HEK293 (cell line): Measurements from ENCODE around the gene S1PR5.

Source experiments
- KLF16 ChIP-seq: fragments of 450-650 bp; formaldehyde crosslinking; IDR thresholded peaks from 2 replicates; pipeline ENCODE4 v1.5.1; 2017; ENCODE audit warnings: missing biosample characterization, missing genetic modification characterization
- PRDM10 ChIP-seq: fragments of 450-650 bp; formaldehyde crosslinking; IDR thresholded peaks from 2 replicates; pipeline ENCODE4 v1.5.1; 2016; ENCODE audit warnings: missing biosample characterization, missing genetic modification characterization
- SP7 ChIP-seq: fragments of 450-650 bp; formaldehyde crosslinking; IDR thresholded peaks from 2 replicates; pipeline ENCODE4 v1.5.1; 2016; ENCODE audit warnings: missing biosample characterization, missing genetic modification characterization
- ZBTB48 ChIP-seq: fragments of 450-650 bp; formaldehyde crosslinking; IDR thresholded peaks from 2 replicates; pipeline ENCODE4 v1.5.1; 2016; ENCODE audit warnings: missing biosample characterization, missing genetic modification characterization
- ZBTB7A ChIP-seq: fragments of 450-650 bp; formaldehyde crosslinking; IDR thresholded peaks from 2 replicates; pipeline ENCODE4 v1.5.1; 2016; ENCODE audit warnings: low read depth, missing biosample characterization, missing genetic modification characterization
- ZFHX2 ChIP-seq: fragments of 450-650 bp; formaldehyde crosslinking; conservative IDR thresholded peaks from 2 replicates; pipeline ENCODE4 v1.5.1; 2016; ENCODE audit warnings: missing biosample characterization, missing genetic modification characterization
- ZFP37 ChIP-seq: fragments of 450-650 bp; formaldehyde crosslinking; IDR thresholded peaks from 2 replicates; pipeline ENCODE4 v1.5.1; 2016; ENCODE audit warnings: missing biosample characterization, missing genetic modification characterization
- ZFP41 ChIP-seq: fragments of 450-650 bp; formaldehyde crosslinking; IDR thresholded peaks from 2 replicates; pipeline ENCODE4 v1.5.1; 2016; ENCODE audit warnings: missing biosample characterization, missing genetic modification characterization, borderline replicate concordance
- ZFP69B ChIP-seq: fragments of 450-650 bp; formaldehyde crosslinking; IDR thresholded peaks from 2 replicates; pipeline ENCODE4 v1.5.1; 2016; ENCODE audit warnings: missing biosample characterization, missing genetic modification characterization
- ZNF16 ChIP-seq: fragments of 450-650 bp; formaldehyde crosslinking; IDR thresholded peaks from 2 replicates; pipeline ENCODE4 v1.5.1; 2016; ENCODE audit warnings: low read depth, missing biosample characterization, missing genetic modification characterization
- ZNF223 ChIP-seq: fragments of 450-650 bp; formaldehyde crosslinking; IDR thresholded peaks from 2 replicates; pipeline ENCODE4 v1.5.1; 2016; ENCODE audit warnings: missing biosample characterization, missing genetic modification characterization
- ZNF23 ChIP-seq: fragments of 450-650 bp; formaldehyde crosslinking; IDR thresholded peaks from 2 replicates; pipeline ENCODE4 v1.5.1; 2016; ENCODE audit warnings: missing biosample characterization, missing genetic modification characterization, borderline replicate concordance
- ZNF24 ChIP-seq: fragments of 450-650 bp; formaldehyde crosslinking; IDR thresholded peaks from 2 replicates; pipeline ENCODE4 v1.5.1; 2016; ENCODE audit warnings: missing biosample characterization, missing genetic modification characterization
- ZNF26 ChIP-seq: fragments of 450-650 bp; formaldehyde crosslinking; IDR thresholded peaks from 2 replicates; pipeline ENCODE4 v1.5.1; 2016; ENCODE audit warnings: missing biosample characterization, missing genetic modification characterization
- ZNF302 ChIP-seq: fragments of 450-650 bp; formaldehyde crosslinking; IDR thresholded peaks from 2 replicates; pipeline ENCODE4 v1.5.1; 2016; ENCODE audit warnings: missing biosample characterization, missing genetic modification characterization, low read depth
- ZNF335 ChIP-seq: fragments of 450-650 bp; formaldehyde crosslinking; conservative IDR thresholded peaks from 2 replicates; pipeline ENCODE4 v1.5.1; 2016; ENCODE audit warnings: missing biosample characterization, missing genetic modification characterization
- ZNF350 ChIP-seq: fragments of 450-650 bp; formaldehyde crosslinking; IDR thresholded peaks from 2 replicates; pipeline ENCODE4 v1.5.0; 2017; ENCODE audit warnings: missing biosample characterization, mild to moderate bottlenecking, missing genetic modification characterization
- ZNF398 ChIP-seq: fragments of 450-650 bp; formaldehyde crosslinking; IDR thresholded peaks from 2 replicates; pipeline ENCODE4 v1.5.1; 2017; ENCODE audit warnings: missing biosample characterization, missing genetic modification characterization
- ZNF561 ChIP-seq: fragments of 450-650 bp; IDR thresholded peaks from 2 replicates; pipeline ENCODE4 v1.5.1; 2018; ENCODE audit warnings: missing biosample characterization, missing genetic modification characterization, borderline replicate concordance
- ZNF629 ChIP-seq: fragments of 450-650 bp; formaldehyde crosslinking; IDR thresholded peaks from 2 replicates; pipeline ENCODE4 v1.5.1; 2017; ENCODE audit warnings: missing biosample characterization, missing genetic modification characterization
- ZNF658 ChIP-seq: fragments of 450-650 bp; formaldehyde crosslinking; IDR thresholded peaks from 2 replicates; pipeline ENCODE4; 2016; ENCODE audit warnings: missing biosample characterization, missing genetic modification characterization
- ZNF677 ChIP-seq: fragments of 450-650 bp; IDR thresholded peaks from 2 replicates; pipeline ENCODE4 v1.5.0; 2018; ENCODE audit warnings: missing biosample characterization, mild to moderate bottlenecking, missing genetic modification characterization, moderate library complexity
- ZSCAN4 ChIP-seq: fragments of 450-650 bp; formaldehyde crosslinking; IDR thresholded peaks from 2 replicates; pipeline ENCODE4 v1.5.1; 2017; ENCODE audit warnings: missing biosample characterization, missing genetic modification characterization
- ZXDB ChIP-seq: fragments of 450-650 bp; formaldehyde crosslinking; IDR thresholded peaks from 2 replicates; pipeline ENCODE4 v1.5.1; 2016; ENCODE audit warnings: missing biosample characterization, missing genetic modification characterization
- TF ChIP-seq, protein P1 (sequence below): fragments of 450-650 bp; formaldehyde crosslinking; IDR thresholded peaks from 2 replicates; pipeline ENCODE4 v1.5.1; 2016; ENCODE audit warnings: missing biosample characterization, missing genetic modification characterization
- TF ChIP-seq, protein P2 (sequence below): fragments of 450-650 bp; formaldehyde crosslinking; IDR thresholded peaks from 2 replicates; pipeline ENCODE4 v1.5.1; 2017; ENCODE audit warnings: missing biosample characterization, missing genetic modification characterization
- TF ChIP-seq, protein P3 (sequence below): fragments of 450-650 bp; formaldehyde crosslinking; IDR thresholded peaks from 2 replicates; pipeline ENCODE4 v1.5.1; 2016; ENCODE audit warnings: missing biosample characterization, missing genetic modification characterization

The S1PR5 gene

GRCh38 chr19:10501971-10502523, 15.2 kb downstream of the S1PR5 start (continued):
- TF ChIP-seq ZFP37 (tag by site-specific recombination) (0 out of 2 replicates have a peak, but pooled peaks have one; percentile 78), ZBTB7A (tag by site-specific recombination) (no peak), ZNF561 (tag by site-specific recombination) (no peak), ZNF24 (tag by site-specific recombination) (no peak), ZNF629 (tag by site-specific recombination) (0 out of 2 replicates have a peak, but pooled peaks have one; percentile 9), KLF16 (tag by site-specific recombination) (peak; percentile 62; the same call in 1 of the 2 replicates), ZNF302 (no peak), ZFHX2 (0 out of 2 replicates have a peak, but pooled peaks have one; percentile 15), ZNF350 (tag by site-specific recombination) (no peak), ZBTB48 (peak; percentile 52; the same call in 1 of the 2 replicates), ZNF335 (peak; percentile 98), ZNF23 (tag by site-specific recombination) (no peak), ZNF223 (tag by site-specific recombination) (no peak), ZXDB (tag by site-specific recombination) (peak; percentile 82), ZNF26 (no peak), ZNF398 (tag by site-specific recombination) (no peak), SP7 (tag by site-specific recombination) (peak; percentile 70; the same call in 1 of the 2 replicates), ZNF16 (tag by site-specific recombination) (no peak), ZSCAN4 (tag by site-specific recombination) (no peak), PRDM10 (tag by site-specific recombination) (peak; percentile 59), ZFP41 (tag by site-specific recombination) (no peak), ZNF658 (tag by site-specific recombination) (no peak), ZNF677 (tag by site-specific recombination) (no peak), ZFP69B (tag by site-specific recombination) (peak; percentile 37; the same call in 1 of the 2 replicates)
- TF ChIP-seq, protein P1, sequence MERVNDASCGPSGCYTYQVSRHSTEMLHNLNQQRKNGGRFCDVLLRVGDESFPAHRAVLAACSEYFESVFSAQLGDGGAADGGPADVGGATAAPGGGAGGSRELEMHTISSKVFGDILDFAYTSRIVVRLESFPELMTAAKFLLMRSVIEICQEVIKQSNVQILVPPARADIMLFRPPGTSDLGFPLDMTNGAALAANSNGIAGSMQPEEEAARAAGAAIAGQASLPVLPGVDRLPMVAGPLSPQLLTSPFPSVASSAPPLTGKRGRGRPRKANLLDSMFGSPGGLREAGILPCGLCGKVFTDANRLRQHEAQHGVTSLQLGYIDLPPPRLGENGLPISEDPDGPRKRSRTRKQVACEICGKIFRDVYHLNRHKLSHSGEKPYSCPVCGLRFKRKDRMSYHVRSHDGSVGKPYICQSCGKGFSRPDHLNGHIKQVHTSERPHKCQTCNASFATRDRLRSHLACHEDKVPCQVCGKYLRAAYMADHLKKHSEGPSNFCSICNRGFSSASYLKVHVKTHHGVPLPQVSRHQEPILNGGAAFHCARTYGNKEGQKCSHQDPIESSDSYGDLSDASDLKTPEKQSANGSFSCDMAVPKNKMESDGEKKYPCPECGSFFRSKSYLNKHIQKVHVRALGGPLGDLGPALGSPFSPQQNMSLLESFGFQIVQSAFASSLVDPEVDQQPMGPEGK (tag by site-specific recombination): peak; percentile 81
- TF ChIP-seq, protein P2, sequence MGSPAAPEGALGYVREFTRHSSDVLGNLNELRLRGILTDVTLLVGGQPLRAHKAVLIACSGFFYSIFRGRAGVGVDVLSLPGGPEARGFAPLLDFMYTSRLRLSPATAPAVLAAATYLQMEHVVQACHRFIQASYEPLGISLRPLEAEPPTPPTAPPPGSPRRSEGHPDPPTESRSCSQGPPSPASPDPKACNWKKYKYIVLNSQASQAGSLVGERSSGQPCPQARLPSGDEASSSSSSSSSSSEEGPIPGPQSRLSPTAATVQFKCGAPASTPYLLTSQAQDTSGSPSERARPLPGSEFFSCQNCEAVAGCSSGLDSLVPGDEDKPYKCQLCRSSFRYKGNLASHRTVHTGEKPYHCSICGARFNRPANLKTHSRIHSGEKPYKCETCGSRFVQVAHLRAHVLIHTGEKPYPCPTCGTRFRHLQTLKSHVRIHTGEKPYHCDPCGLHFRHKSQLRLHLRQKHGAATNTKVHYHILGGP (tag by site-specific recombination): no peak
- TF ChIP-seq, protein P3, sequence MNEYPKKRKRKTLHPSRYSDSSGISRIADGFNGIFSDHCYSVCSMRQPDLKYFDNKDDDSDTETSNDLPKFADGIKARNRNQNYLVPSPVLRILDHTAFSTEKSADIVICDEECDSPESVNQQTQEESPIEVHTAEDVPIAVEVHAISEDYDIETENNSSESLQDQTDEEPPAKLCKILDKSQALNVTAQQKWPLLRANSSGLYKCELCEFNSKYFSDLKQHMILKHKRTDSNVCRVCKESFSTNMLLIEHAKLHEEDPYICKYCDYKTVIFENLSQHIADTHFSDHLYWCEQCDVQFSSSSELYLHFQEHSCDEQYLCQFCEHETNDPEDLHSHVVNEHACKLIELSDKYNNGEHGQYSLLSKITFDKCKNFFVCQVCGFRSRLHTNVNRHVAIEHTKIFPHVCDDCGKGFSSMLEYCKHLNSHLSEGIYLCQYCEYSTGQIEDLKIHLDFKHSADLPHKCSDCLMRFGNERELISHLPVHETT (tag by site-specific recombination): no peak
